AG10803 (cell line): Measurements from ENCODE around the gene SIM1.

Experiments
- DNase-seq: peaks from one replicate; pipeline ENCODE4 v3.0.0; 2010; ENCODE audit warnings: low read depth
- H3K4me3 ChIP-seq: 2 replicates; pipeline ENCODE4 v1.5.1; 2011; ENCODE audit warnings: mild to moderate bottlenecking, low read length, control low read depth
- CTCF ChIP-seq: conservative IDR thresholded peaks from 2 replicates; pipeline ENCODE4 v1.5.1; 2011; ENCODE audit warnings: mild to moderate bottlenecking, low read length, control low read depth, inconsistent platforms

SIM1 gene

DNA sequence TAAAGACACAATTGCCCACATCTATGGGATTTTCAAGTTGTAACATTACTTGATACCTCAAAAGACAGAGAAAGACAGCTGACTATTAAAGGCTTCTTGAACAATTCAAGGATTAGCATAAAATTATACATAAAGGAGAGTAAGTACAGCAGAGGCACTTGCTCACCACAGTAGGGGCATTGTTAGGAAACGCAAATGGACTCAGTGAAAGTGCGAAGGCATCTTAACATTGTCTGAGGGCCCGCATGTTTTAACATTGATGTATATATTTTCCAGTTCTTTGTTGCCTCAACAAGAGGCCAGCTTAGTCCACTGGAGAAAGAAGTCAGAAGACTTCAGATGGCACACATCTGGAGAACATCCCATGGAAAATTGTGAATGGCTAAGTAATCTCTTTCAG, 115.4 kb downstream of the SIM1 start:
- DNase-seq, result no peak
- no peak overlapping the region for H3K4me3 ChIP-seq
- no peak for TF ChIP-seq CTCF

- peak; percentile 76 for DNase-seq
- no peak for TF ChIP-seq CTCF
- H3K4me3 ChIP-seq, result peak overlapping the region; percentile 31
Observed at GRCh38 chr6:100347901-100348550, 116.7 kb downstream of the SIM1 start.

DNA sequence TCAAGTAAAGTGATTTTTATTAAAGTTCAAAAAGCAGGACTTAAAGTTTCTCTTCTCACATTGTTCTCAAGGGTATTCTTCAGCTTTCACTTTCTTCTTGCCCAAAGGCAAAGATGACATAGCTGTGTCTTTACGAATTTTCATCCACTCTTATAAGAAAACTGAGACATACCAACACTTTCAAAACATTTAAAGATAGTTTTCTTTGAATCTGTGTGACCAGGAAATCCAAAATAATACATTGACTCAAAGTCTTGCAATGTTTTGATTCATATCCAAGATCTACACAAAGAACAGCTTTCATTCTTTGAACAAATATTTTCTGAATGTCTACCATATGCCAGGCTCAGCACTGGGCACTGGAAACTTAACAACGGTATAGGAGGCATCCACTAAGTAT, 117.9 kb downstream of the SIM1 start:
- DNase-seq, result peak; percentile 84
- TF ChIP-seq CTCF, result no peak
- H3K4me3 ChIP-seq, result peak overlapping the region; percentile 8; the same call in 1 of the 2 replicates

DNA sequence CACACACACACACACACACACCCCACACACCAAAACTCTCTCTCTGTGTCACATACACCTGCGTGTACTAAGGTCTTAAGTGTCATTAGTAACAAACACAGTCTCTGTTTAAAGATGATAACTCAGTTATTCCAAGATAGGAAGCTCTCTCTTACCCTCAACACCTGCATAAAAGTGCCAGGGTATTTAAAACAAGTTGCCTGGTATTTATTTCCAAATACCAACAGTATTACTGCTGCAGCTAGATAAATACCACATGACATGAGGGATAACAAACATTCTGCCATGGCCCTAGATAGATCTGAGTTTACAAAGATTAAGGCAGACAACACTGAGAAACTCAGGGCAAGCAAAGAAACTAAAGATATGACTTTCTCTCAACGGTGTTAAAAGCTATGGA, 118.5 kb downstream of the SIM1 start:
- no peak for TF ChIP-seq CTCF
- no peak overlapping the region for H3K4me3 ChIP-seq
- peak; percentile 43 for DNase-seq

DNA sequence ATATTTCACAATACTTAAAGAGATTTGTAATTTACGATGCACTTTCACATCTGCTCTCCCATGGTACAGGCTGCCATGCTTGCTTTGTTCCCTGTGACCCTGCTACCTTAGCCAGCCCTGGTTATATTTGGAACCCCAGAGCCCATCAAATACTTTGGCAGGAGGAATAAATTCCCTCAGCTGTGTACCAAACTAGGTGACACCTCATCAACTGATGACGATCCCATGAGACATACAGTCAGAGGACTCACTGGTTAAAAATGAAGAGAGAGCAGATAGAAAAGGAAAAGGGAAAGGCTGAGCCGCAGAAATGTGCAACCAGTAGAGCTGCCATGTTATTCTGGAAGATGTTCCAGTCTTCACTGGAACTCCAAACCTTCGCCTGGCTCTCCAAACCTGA, 120.0 kb downstream of the SIM1 start:
- TF ChIP-seq CTCF, result no peak
- no peak overlapping the region for H3K4me3 ChIP-seq
- peak; percentile 58 for DNase-seq

DNA sequence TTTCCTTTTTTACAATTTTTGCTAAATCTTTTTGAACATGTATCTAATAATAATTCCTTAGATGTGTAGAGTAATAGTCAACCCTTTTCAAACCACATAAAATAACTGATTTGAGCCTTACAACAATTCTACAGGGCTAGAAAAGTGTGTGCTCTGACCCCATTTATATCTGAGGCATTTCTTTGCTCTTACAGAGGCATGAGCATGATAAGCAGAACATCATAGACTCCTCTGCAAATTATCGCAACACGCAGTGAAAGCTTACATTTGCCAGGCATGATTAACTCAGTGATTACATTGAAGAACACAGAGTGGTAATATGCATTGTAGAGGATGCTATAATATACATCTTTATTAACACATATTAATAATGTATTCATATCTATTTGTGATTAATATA, 120.4 kb downstream of the SIM1 start:
- no peak for TF ChIP-seq CTCF
- no peak for DNase-seq
- no peak overlapping the region for H3K4me3 ChIP-seq

DNA sequence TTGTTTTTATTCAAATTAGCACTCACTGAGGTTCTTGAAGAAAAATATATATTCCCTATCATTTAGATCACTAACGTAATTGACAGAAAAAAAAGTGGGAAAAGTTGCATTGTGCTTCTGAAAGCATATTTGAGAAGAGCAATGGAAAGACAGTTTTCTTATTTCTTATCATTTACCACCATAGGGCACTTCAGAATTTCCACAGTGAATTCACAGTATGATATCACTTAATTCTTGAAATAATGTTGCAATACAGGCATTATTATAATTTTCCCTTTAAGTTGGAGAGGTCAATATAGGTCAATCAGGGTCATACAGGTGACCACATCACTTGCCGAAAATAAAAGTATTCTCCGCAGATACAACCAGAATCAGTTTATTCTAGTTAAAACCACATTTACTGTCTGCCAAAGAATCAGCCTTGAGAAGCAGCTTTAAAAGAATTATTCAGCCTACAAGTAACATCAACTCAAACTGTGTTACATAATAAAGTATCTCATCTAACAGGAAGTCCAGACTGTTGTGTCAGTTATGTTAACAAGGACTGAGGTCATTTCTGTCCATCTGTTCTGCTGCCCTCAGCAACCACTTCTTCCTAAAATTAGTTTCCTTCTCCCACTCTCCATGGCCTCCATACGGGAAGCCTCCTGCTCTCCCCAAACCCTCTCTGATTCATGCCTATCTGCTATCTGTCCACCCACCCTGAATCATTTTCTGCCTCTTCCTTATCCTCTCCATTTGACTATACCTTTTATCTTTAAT, 121.2 kb downstream of the SIM1 start:
- DNase-seq, result peak; percentile 63
- no peak overlapping the region for H3K4me3 ChIP-seq
- TF ChIP-seq CTCF, result no peak
